T1000 (cell line): ENCODE measurements around the gene FOXD4L3.
"Not testable (repeated sequence)": the region's sequence is repeated elsewhere in the genome, so short reads cannot be mapped to it uniquely, and the experiment has no call there.

Source experiments
- DNase-seq: peaks from one replicate; lab custom pipeline; 2025; ENCODE audit warnings: mixed read lengths; lab: John Stamatoyannopoulos, UW

Gene FOXD4L3

DNA sequence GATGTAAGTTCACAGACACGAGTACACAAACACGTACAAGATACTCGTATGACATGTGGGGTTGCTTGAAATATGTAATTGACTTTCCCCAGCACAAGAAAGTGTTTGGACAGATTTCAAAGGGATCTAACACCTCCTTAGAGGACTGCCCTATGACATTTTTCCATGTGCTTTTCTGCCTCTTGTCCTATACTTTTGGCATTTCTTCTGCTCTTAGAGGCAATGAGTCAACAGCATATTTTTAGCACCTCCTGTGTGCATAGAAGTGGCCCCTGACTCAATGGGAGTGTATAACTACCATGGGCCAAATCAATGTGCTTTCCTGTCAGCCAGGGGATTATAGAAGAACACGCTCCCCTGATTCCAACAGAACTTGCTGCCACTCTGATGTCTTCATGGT is 49.0 kb downstream of the FOXD4L3 start:
- DNase-seq, result not testable (repeated sequence)
